Right kidney (tissue), 1 donor: ENCODE measurements around the gene CIRBP.

ENCODE experiments used
- DNase-seq: peaks from one replicate; pipeline ENCODE4 v3.0.0-alpha.2; 2016

Gene CIRBP

GRCh38 chr19:1229056-1229923, 39.8 kb upstream of the CIRBP start:
- DNase-seq, result no peak

DNA sequence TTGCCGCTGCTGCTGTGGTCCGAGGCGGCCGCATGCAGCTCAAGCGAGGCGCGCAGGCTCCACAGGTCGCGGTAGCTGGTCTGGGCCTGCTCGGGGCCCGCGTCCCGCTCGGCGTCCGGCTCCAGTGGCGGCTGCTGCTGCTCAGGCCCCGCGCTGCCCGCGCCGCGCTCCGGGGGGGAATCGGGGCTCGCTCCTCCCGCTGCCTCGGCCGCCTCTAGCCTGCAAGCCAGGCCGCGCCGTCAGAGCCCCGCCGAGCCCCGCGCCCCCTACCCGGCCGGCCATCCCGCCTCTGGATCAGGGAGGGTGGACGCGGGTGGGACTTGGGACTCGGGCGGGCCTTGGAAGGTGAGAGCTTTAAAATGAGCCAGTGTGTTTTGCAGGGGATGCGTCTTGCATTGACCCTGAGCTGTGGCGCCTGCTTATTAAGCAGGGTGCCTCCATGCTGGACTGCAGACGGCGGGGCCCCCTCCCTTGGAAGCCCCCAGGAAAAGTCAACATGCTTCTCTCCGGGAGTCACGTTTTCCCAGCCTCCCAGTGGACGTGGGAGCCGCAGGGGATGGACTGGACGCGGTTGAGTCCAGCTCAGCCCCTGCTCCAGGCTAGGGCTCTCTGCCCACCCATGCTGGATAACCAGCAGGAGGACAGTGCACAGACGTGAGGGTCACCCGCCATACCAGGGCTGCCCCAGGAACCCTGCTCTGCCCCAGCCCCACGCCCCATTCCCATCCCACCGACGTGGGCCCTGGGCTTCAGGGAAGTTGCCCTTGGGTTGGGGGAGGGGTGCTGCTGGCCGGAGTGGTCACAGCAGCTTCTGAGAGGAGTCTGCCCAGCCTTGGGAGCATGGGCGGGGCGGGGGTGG, 39.0 kb upstream of the CIRBP start:
- no peak for DNase-seq

GRCh38 chr19:1230783-1231489, 38.2 kb upstream of the CIRBP start:
- no peak for DNase-seq

GRCh38 chr19:1231729-1232637, 37.1 kb upstream of the CIRBP start:
- DNase-seq, result peak; percentile 42

- no peak for DNase-seq
Observed at GRCh38 chr19:1232652-1233072, 36.5 kb upstream of the CIRBP start.

- DNase-seq, result no peak
Observed at GRCh38 chr19:1233115-1233667, 35.9 kb upstream of the CIRBP start.

- DNase-seq, result no peak
Observed at GRCh38 chr19:1234051-1234954, 34.8 kb upstream of the CIRBP start.

- DNase-seq, result no peak
Observed at GRCh38 chr19:1234955-1235380, 34.2 kb upstream of the CIRBP start.

DNA sequence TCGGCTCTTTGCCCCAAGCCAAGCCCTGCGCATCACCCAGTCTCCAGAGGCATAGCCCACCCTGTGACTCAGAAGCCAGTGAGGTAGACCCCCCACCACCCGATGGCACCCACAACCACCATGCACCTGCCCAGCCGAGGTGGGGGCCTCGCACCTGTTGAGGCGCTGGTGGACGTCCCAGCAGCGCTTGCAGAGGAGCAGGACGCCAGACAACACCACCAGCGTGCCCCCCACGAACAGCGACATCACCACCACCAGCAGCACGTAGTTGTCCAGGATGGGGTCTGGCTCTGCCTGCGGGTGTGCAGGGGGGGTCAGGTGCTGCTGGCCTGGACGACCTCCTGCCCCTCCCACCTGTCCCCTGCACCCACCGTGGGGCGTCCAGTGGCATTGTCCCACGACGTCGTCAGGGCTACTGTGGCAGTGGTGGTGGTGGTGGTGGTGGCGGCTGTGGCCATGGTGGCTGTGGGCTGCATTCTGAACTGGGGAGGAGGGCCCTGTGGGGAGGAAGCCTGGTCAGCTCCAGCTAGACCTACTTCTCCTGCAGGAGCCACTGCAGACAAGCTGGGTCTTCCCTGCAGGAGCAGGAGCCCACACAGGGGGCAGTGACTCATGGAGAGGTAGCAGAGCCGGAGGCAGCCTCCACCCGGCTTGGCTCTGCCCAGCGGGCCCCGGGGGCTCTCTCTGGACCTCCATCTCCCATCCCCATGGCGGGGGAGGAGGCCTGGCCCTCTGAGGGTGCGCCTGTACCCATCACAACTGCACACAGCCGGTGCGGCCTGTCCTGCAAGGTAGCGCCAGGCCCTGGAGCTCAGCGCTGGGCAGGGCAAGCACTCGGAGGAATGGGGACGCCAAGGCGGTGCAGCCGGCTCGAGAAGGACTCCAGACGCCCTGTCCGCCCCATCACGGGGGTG, 33.2 kb upstream of the CIRBP start:
- no peak for DNase-seq

DNA sequence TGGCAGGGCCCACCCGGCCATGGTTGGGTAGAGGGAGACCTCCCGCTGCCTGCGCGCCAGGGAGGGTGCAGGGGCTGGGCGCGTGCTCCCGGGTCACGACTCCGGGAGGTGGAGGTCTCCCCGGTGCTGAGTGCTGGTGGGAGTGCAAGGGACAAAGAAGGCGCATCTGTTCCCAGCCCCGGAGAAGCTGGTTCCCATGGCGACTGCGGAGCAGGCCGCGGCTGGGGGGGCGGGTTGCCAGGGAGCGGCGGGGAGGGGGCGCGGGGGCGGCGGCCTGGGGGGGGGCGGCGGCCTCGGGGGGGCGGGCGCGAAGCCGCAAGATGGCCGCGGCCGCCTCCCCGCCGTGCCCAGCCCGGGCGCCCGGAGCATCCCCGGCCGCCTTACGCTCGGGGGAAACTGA, 32.6 kb upstream of the CIRBP start:
- DNase-seq, result no peak

DNA sequence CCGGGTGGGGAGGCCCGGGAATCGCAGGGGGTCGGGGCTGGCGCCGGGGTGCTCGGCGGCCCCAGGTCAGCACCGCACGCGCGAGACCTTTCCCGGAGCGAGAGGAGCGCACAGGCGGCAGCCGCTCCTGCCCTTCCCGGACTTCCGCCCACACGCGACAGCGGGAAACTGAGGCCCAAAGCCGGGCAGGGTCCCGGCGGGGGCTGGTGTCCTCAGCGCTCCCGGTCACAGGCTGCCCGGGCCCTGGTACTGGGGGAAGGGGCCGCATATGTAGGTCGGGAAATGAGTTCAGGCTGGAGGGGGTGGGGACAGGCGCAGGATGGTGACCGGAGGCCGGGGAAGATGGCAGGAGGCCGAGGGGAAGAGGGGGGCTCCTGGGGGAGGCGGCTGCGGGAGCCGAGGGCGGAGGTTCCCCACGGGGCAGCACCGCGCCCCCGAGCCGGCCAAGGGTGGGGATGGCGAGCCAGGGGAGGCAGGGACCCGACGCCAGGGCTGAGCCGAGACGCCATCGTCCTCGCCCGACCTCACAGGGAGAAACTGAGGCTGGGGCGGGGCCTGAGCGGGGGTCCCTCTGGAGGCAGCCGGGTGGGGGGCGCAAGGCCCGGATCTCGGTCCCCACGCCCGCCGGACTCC, 32.0 kb upstream of the CIRBP start:
- DNase-seq, result peak; percentile 50

DNA sequence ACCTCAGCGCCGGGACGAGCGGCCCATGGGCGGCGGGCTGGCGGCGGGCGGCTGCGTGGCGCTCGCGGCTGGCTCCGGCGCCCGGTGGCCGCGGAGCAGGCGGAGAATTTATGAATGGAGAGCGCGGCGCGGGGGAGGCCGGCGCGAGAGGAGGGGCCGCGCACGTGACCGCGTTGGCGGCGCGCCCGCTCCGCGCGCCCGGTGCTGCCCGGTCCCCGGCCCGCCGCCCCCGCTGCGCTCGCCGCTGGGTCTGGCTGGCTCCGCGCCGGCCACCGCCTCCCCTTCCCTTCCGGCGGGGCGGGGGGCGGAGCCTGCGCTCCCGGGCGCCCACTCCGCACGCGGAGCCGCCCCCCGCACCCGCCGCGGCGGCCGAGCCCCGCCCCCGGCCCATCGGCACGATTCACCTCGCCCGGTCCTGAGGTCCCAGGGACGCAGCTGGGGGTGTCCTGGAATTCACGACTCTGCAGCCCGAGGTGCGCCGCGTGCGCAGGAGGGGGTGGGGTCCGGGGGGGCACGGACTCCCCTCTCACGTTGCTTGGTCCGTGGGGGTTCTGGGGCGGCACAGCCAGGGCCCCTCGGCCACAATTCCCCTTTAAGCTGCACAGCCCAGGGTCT, 31.3 kb upstream of the CIRBP start, which contains the start of gene CBARP:
TSS of gene CBARP (minus strand) at position 252 of the 615 bp plus-strand sequence. CDS start 1,905 bp downstream, outside the sequence.
- DNase-seq, result no peak

DNA sequence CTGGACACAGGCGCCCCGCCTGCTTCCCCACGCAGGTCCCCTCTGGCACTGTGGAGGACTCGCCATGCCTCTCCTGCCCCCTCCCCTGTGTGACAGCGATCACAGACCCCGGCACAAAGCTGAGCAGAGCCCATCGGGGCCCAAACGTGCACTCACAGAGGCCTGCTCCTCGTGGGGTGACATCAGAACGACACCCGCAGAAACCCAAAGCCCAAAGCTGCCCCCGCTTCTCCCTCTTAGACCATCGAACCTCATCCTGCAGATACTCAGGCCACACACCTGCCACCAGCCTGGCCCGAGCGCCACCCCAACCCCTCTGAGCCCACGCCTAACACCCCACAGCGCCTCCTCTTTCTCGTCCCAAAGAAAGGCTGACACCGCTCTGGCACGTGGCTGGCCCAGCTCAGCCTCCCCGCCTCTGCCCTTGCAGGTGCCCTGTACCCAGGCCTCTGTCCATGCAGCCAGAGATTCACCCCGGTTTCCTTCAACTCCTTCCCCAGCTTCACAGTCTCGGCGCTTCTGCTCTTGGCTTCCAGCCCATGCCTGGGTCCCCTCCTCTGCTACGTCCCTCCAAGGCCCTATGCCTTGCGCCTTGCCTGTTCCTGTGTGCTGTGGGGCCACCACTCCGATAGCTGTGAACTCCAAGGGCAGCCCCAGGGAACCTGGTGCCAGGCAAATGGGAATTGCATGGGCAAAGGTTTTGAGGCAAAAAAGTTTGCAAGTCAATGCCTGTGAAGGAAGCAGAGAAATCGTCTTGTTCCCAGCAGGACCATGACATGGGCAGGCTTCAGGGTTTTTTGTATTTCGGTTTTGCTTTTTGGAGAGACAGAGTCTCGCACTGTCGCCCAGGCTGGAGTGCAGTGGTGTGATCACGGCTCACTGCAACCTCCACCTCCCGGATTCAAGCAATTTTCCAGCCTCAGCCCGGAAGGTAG, 30.5 kb upstream of the CIRBP start:
- no peak for DNase-seq

DNA sequence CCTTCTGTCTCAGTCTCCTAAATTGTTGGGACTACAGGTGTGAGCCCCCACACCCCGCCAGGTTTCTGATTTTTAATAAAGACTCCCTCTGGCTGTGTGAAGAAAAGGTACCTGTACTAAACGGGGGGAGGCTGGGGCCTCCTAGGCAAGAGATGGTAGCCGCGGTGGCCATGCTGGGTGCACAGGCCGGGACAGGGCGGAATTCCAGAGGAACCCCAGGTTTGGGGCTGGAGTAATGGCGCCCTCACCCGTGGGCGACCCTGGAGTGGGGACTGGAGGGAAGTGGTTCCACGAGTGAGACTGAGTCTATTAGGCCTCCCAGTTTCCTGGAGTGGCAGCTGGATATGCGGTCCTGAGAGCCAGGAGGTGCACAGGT, 29.7 kb upstream of the CIRBP start:
- no peak for DNase-seq

DNA sequence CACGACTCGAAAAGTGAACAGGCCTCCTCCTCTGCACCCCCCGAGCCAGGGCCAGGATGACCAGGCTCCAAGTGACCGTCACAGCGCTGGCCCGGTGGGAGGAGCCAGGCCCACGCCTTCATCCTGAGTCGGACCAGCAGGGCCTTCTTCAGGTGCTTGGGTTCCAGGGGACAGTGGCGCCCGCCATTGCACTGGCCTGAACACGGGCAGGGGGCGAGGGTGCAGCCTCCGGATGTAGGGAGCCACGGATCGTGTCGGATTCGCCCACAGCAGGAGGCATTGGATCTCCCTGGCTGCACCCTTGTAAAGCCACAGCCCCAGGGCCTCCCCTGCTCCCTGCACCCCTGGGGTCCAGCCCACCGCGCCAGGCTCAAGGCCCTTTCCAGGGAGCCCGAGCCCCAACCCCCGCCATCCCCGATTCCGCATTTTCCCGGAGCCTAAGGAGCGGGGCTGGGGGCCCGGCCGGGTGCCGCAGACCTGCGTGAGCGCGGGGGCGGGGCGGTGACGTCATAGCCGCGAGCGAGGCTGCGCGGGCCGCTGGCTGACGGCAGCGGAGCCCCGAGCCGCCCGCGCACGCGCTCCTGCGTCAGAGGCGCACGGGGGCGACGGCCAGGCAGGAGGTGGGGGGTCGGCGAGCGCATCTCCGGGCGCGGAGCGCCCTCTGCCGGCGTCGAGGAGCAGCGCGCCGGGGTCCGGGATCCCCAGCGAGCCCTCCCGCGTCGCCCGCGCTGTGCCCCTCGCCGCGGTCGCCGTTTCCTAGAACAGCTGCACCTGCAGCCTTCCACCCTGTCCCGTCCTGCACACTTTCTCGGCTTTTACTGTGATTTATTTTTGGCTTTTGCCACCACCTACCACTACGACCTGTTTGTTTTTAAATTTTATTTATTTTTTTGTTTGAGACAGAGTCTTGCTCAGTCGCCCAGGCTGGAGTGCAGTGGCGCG, 29.1 kb upstream of the CIRBP start:
- peak; percentile 85 for DNase-seq

GRCh38 chr19:1240925-1241324, 28.2 kb upstream of the CIRBP start:
- DNase-seq, result no peak
